Fibroblast of the aortic adventitia (primary cell): ENCODE data around the gene MYH7B. TPM values are rescaled to one million over a fixed set of nuclear protein-coding genes. Genes with fewer than 3 reads are reported as not detected.
A peak's percentile ranks its signal among the peaks of the same experiment; 100 is the strongest.

Source experiments
- DNase-seq: peaks from one replicate; pipeline ENCODE4 v3.0.0-alpha.2; 2010; ENCODE audit warnings: low read depth
- H3K4me3 ChIP-seq: 2 replicates; pipeline ENCODE4 v1.5.1; 2011; ENCODE audit warnings: low read depth, mild to moderate bottlenecking, control low read depth, low read length, moderate library complexity
- total RNA-seq: library from RNA; depleted of rRNA; stranded (reverse); fragments of >200 nt; gene quantifications from 2 replicates; pipeline ENCODE4 v1.2.3, GENCODE V29; 2012; ENCODE audit warnings: low replicate concordance
- TF ChIP-seq, protein P1 (sequence below): IDR thresholded peaks from 2 replicates; pipeline ENCODE4 v1.5.1; 2011; ENCODE audit warnings: mild to moderate bottlenecking, low read length, control low read depth, inconsistent platforms; ENCODE audit not compliant: insufficient read depth

The MYH7B gene
- total RNA-seq, 1 donor: not detected

DNA sequence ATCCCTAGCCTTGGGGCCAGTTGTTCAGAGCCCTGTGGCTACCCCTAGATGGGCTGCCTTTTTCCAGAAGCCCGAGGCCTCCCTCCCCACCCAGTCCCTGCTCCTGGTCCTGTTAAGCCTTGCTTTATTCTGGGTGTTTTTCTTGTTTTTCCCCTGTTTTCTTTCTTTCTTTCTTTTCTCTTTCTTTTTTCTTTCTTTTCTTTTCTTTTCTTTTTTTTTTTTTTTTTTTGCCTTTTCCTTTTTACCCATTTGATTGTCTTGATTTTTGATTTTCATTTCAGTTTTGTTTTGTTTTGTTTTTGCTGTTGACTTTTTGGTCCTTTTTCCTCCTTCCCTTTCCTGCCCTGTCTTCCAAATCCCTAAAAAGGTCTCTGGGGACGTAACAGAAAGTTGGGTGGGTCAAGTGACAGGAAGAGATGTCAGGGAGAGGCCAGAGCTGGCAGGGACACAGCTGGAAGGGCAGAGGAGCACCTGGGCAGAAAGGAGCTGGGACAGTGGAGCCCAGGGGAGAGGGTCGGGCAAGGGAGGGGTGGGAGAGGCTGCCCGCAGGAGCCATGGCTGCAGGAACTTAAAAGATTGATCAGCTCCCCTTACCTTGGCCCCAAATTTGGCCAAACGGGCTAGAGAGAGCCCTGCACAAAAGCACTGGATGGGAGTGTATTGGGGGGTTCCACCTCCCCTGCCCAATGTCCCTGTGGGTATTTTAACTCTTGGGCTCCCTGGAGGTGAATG lies 27.6 kb downstream of the MYH7B start:
- no peak overlapping the region for H3K4me3 ChIP-seq
- TF ChIP-seq, protein P1, sequence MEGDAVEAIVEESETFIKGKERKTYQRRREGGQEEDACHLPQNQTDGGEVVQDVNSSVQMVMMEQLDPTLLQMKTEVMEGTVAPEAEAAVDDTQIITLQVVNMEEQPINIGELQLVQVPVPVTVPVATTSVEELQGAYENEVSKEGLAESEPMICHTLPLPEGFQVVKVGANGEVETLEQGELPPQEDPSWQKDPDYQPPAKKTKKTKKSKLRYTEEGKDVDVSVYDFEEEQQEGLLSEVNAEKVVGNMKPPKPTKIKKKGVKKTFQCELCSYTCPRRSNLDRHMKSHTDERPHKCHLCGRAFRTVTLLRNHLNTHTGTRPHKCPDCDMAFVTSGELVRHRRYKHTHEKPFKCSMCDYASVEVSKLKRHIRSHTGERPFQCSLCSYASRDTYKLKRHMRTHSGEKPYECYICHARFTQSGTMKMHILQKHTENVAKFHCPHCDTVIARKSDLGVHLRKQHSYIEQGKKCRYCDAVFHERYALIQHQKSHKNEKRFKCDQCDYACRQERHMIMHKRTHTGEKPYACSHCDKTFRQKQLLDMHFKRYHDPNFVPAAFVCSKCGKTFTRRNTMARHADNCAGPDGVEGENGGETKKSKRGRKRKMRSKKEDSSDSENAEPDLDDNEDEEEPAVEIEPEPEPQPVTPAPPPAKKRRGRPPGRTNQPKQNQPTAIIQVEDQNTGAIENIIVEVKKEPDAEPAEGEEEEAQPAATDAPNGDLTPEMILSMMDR: no peak
- DNase-seq: no peak

DNA sequence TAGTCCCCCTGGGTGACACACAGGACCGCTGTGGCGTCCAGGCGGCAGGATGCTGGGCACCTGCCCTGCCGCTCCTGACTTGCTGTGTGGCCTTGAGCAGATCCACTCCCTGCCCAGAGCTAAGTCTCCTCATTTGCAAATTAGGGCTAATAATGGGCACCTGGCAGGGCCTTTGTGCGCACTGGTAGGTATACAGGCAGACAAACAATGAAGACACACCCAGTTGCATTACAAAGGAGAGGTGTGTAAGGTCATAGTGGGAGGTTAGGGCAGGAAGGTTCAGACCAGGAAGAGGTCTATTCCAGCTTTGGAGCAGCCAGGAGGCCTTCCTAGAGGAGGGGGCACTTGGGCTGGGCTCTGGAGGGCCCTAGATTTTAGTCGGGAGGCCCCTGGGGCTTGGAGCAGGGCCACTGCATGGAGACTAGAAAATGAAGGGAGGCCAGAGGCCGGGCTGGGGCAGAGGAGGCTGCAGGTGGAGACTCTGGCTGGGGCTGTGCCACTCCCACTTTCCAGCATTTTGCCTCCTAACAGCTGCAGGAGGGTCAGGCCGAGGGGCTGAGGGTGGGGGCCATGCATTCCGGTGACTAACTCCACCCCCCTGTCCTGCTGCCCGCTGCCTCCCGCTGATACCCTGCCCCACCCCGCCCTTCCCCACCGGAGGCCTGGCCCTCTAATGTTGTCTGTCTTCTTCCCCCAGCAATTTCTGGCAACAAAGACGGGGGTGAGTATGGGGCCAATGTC lies 28.5 kb downstream of the MYH7B start:
- DNase-seq: no peak
- H3K4me3 ChIP-seq: no peak overlapping the region
- TF ChIP-seq, protein P1: no peak

DNA sequence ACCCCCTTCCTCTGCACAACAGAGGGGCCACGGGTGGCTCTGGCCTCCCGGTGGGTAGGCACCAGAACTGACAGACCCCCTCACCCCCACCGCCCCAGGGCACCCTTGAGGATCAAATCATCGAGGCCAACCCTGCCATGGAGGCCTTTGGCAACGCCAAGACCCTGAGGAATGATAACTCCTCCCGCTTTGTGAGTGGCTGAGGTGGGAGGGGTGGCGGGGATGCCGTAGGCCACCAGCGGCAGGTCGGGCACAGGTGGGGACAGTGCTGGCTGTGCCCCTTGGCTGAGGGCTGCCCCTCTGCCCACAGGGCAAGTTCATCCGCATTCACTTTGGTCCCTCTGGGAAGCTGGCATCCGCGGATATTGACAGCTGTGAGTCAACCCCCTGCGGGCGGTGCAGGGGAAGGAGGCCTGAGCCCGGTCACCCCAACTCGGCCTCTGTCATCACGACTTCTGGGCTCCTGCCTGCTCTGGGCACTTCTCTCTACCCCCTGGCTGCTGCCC lies 29.1 kb downstream of the MYH7B start:
- H3K4me3 ChIP-seq: no peak overlapping the region
- TF ChIP-seq, protein P1: no peak
- DNase-seq: no peak

DNA sequence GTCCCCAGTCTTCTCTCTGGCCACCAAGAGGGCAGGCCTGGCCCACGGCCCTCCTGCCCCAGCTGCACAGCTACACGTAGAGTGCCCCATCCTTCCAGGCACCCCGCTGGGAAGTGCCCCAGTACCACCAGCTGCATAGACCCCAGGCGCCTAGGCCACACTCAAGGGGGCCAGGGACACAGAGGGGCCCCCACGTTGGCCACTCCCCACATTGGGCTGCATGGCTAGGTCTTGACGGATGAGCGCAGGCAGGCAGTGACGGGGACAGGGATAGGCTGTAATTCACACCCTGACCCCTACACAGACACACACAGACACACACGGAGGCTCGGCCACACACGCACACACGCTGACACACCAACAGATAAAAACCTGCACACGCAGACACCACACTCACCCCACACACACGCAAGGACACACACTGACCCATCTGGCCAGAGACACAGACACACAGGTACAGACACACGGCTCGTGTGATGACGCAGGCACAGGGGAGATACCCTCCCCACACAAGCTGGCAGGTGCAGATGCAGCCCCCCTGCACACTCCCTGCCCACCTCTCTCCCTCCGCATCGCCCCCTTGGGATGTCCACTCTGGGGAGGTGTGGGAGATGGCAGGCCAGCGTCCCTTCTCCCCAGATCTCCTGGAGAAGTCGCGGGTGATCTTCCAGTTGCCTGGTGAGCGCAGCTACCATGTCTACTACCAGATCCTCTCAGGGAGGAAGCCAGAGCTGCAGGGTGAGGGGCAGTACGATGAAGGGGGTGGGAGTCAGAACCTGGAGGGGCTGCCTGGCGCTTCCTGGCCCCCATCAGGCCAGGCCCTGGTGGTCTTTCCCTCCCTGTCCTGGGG lies 30.0 kb downstream of the MYH7B start:
- DNase-seq: peak; percentile 5
- TF ChIP-seq, protein P1: no peak

DNA sequence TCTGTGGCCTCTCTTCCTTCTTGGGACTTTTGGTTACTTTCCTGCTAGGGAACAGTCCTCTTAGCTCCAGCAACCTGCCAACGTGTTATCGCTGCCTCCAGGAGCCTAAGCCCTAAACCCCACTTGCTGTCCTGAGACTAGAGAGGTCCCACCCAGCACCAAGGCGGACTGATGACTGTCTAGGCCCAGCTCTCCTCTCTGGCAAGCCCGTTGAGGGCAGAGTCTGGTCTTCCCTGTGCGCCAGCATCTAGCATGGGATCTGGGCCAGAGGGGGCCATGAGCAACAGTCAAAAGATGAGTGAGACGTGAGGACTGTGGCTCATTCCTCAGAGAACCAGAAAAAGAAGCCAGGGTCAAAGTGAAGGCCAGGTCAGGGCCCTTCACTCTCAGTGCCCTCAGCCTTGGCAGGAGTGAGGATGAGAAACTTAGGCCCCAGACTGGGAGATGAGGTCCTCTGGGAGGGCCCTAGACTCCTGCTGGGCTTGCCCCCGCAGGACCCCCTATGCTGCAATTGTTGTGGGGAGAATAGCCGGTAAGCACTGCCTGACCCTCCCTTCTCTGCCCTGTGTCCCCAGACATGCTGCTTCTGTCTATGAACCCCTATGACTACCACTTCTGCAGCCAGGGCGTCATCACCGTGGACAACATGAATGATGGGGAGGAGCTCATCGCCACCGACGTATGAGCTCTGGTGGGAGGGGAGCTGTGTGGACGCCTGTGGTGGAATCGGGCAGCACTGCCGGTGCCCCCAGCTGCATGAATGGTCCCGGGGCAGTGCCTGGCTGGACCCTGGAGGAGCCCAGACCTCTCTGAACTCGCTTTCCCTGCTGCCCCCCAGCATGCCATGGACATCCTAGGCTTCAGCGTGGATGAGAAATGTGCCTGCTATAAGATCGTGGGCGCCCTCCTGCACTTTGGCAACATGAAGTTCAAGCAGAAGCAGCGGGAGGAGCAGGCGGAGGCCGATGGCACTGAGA lies 30.9 kb downstream of the MYH7B start:
- TF ChIP-seq, protein P1: no peak
- H3K4me3 ChIP-seq: no peak overlapping the region
- DNase-seq: no peak

More for the DNA sequence above, 30.0 kb downstream of the MYH7B start:
- no peak overlapping the region for H3K4me3 ChIP-seq
